A673 (cell line): ENCODE measurements around the gene PRDM1.

Experiments
- CTCF ChIP-seq: fragments of 300-800, 200-600 bp; sonication (generic); conservative IDR thresholded peaks from 2 replicates; pipeline ENCODE4 v1.5.1; 2017; ENCODE audit warnings: low read depth, mild to moderate bottlenecking, antibody characterized with exemption, low read length, moderate library complexity, mixed read lengths
- EZH2 ChIP-seq: fragments of 200-600 bp; sonication (generic); IDR thresholded peaks from 2 replicates; pipeline ENCODE4 v1.6.1; 2017; ENCODE audit warnings: borderline replicate concordance, low read depth, mild to moderate bottlenecking, mixed read lengths, antibody characterized with exemption, low read length; ENCODE audit not compliant: poor library complexity, severe bottlenecking

GRCh38 chr6:106106276-106107042 is 20.3 kb downstream of the PRDM1 start:
- TF ChIP-seq CTCF = no peak
- TF ChIP-seq EZH2 = no peak
